Measurements from ENCODE around the gene CREG2. TPM values are rescaled to one million over a fixed set of nuclear protein-coding genes. Genes with fewer than 3 reads are reported as not detected.

The CREG2 gene
- total RNA-seq, 1 experiment from 2014 or later, result not detected

- H3K4me3 ChIP-seq, result no peak overlapping the region
- H3K9me3 ChIP-seq (replicated peaks), result no peaks in the 10 kb centered on the region
- H3K36me3 ChIP-seq, result no peaks in the 10 kb centered on the region
- H3K27me3 ChIP-seq (replicated peaks), result no peaks in the 10 kb centered on the region
- DNase-seq (ENCODE audit: low read depth in 1 of 2, low spot score in 2 of 2), result no peak
- H3K4me1 ChIP-seq (replicated peaks), result no peaks in the 10 kb centered on the region
- no peak overlapping the region for H3K27ac ChIP-seq
These were observed 31.3 kb upstream of the CREG2 start for GRCh38 chr2:101418460-101419095.

- no peak overlapping the region for H3K27ac ChIP-seq
- no peaks in the 10 kb centered on the region for H3K27me3 ChIP-seq (replicated peaks)
- no peaks in the 10 kb centered on the region for H3K9me3 ChIP-seq (replicated peaks)
- no peaks in the 10 kb centered on the region for H3K4me1 ChIP-seq (replicated peaks)
- H3K36me3 ChIP-seq, result no peaks in the 10 kb centered on the region
- no peak for DNase-seq (ENCODE audit: low read depth in 1 of 2, low spot score in 2 of 2)
- no peak overlapping the region for H3K4me3 ChIP-seq
These were observed 29.3 kb upstream of the CREG2 start for GRCh38 chr2:101416609-101417008.

GRCh38 chr2:101415884-101416283, 28.6 kb upstream of the CREG2 start:
- Histone ChIP-seq H3K4me3 (no peak overlapping the region), H3K36me3 (no peaks in the 10 kb centered on the region), H3K4me1 (replicated peaks) (peaks cover 4% of the 10 kb centered on the region), H3K27me3 (replicated peaks) (no peaks in the 10 kb centered on the region), H3K9me3 (replicated peaks) (no peaks in the 10 kb centered on the region), H3K27ac (no peak overlapping the region)
- no peak for DNase-seq (ENCODE audit: low read depth in 1 of 2, low spot score in 2 of 2)

GRCh38 chr2:101415220-101415619, 27.9 kb upstream of the CREG2 start:
- Histone ChIP-seq H3K27me3 (replicated peaks) (no peaks in the 10 kb centered on the region), H3K27ac (no peak overlapping the region), H3K4me1 (replicated peaks) (peaks cover 6% of the 10 kb centered on the region), H3K36me3 (no peaks in the 10 kb centered on the region), H3K4me3 (no peak overlapping the region), H3K9me3 (replicated peaks) (no peaks in the 10 kb centered on the region)
- no peak for DNase-seq (ENCODE audit: low read depth in 1 of 2, low spot score in 2 of 2)

GRCh38 chr2:101412092-101412694, 24.9 kb upstream of the CREG2 start:
- Histone ChIP-seq H3K27ac (no peak overlapping the region), H3K4me1 (replicated peaks) (peaks cover 10% of the 10 kb centered on the region), H3K27me3 (replicated peaks) (no peaks in the 10 kb centered on the region), H3K4me3 (no peak overlapping the region), H3K9me3 (replicated peaks) (no peaks in the 10 kb centered on the region), H3K36me3 (no peaks in the 10 kb centered on the region)
- DNase-seq (ENCODE audit: low read depth in 1 of 2, low spot score in 2 of 2), result no peak

- DNase-seq (ENCODE audit: low read depth in 1 of 2, low spot score in 2 of 2), result peak in 1 of 2 experiments; percentile 34
- H3K36me3 ChIP-seq, result no peaks in the 10 kb centered on the region
- H3K4me3 ChIP-seq, result no peak overlapping the region
- H3K4me1 ChIP-seq (replicated peaks), result peaks cover 18% of the 10 kb centered on the region
- no peaks in the 10 kb centered on the region for H3K9me3 ChIP-seq (replicated peaks)
- H3K27ac ChIP-seq, result no peak overlapping the region
- no peaks in the 10 kb centered on the region for H3K27me3 ChIP-seq (replicated peaks)
These were observed 23.4 kb upstream of the CREG2 start for GRCh38 chr2:101410746-101411145.

GRCh38 chr2:101410114-101410513, 22.8 kb upstream of the CREG2 start:
- no peaks in the 10 kb centered on the region for H3K36me3 ChIP-seq
- H3K27me3 ChIP-seq (replicated peaks), result no peaks in the 10 kb centered on the region
- peaks cover 18% of the 10 kb centered on the region for H3K4me1 ChIP-seq (replicated peaks)
- no peak overlapping the region for H3K4me3 ChIP-seq
- no peak overlapping the region for H3K27ac ChIP-seq
- H3K9me3 ChIP-seq (replicated peaks), result no peaks in the 10 kb centered on the region
- no peak for DNase-seq (ENCODE audit: low read depth in 1 of 2, low spot score in 2 of 2)

- H3K36me3 ChIP-seq, result no peaks in the 10 kb centered on the region
These were observed 22.4 kb upstream of the CREG2 start for GRCh38 chr2:101409699-101410098.

GRCh38 chr2:101408925-101409324, 21.6 kb upstream of the CREG2 start:
- no peaks in the 10 kb centered on the region for H3K9me3 ChIP-seq (replicated peaks)
- H3K27me3 ChIP-seq (replicated peaks), result no peaks in the 10 kb centered on the region
- no peak overlapping the region for H3K4me3 ChIP-seq
- H3K4me1 ChIP-seq (replicated peaks), result peaks cover 18% of the 10 kb centered on the region
- DNase-seq (ENCODE audit: low read depth in 1 of 2, low spot score in 2 of 2), result no peak
- no peaks in the 10 kb centered on the region for H3K36me3 ChIP-seq
- no peak overlapping the region for H3K27ac ChIP-seq

More at GRCh38 chr2:101409699-101410098, 22.4 kb upstream of the CREG2 start:
- H3K9me3 ChIP-seq (replicated peaks), result no peaks in the 10 kb centered on the region
- H3K4me3 ChIP-seq, result no peak overlapping the region
- H3K27ac ChIP-seq, result no peak overlapping the region
- peaks cover 18% of the 10 kb centered on the region for H3K4me1 ChIP-seq (replicated peaks)
- no peaks in the 10 kb centered on the region for H3K27me3 ChIP-seq (replicated peaks)
- no peak for DNase-seq (ENCODE audit: low read depth in 1 of 2, low spot score in 2 of 2)

GRCh38 chr2:101405351-101405899, 18.1 kb upstream of the CREG2 start:
- peaks cover 11% of the 10 kb centered on the region for H3K4me1 ChIP-seq (replicated peaks)
- H3K9me3 ChIP-seq (replicated peaks), result no peaks in the 10 kb centered on the region
- H3K4me3 ChIP-seq, result no peak overlapping the region
- no peak for DNase-seq (ENCODE audit: low read depth in 1 of 2, low spot score in 2 of 2)
- H3K27ac ChIP-seq, result no peak overlapping the region
- H3K36me3 ChIP-seq, result no peaks in the 10 kb centered on the region
- no peaks in the 10 kb centered on the region for H3K27me3 ChIP-seq (replicated peaks)

- Histone ChIP-seq H3K4me3 (no peak overlapping the region), H3K27me3 (replicated peaks) (no peaks in the 10 kb centered on the region), H3K27ac (no peak overlapping the region), H3K9me3 (replicated peaks) (no peaks in the 10 kb centered on the region), H3K4me1 (replicated peaks) (peaks cover 11% of the 10 kb centered on the region), H3K36me3 (no peaks in the 10 kb centered on the region)
- DNase-seq (ENCODE audit: low read depth in 1 of 2, low spot score in 2 of 2), result no peak
These were observed 16.4 kb upstream of the CREG2 start for GRCh38 chr2:101403745-101404144.

- no peak for DNase-seq (ENCODE audit: low read depth in 1 of 2, low spot score in 2 of 2)
- H3K27ac ChIP-seq, result no peak overlapping the region
- no peaks in the 10 kb centered on the region for H3K27me3 ChIP-seq (replicated peaks)
- peaks cover 17% of the 10 kb centered on the region for H3K4me1 ChIP-seq (replicated peaks)
- no peak overlapping the region for H3K4me3 ChIP-seq
- H3K9me3 ChIP-seq (replicated peaks), result no peaks in the 10 kb centered on the region
- no peaks in the 10 kb centered on the region for H3K36me3 ChIP-seq
These were observed 15.3 kb upstream of the CREG2 start for GRCh38 chr2:101402630-101403029.

GRCh38 chr2:101401906-101402305, 14.6 kb upstream of the CREG2 start:
- H3K27ac ChIP-seq, result no peak overlapping the region
- no peaks in the 10 kb centered on the region for H3K27me3 ChIP-seq (replicated peaks)
- H3K4me3 ChIP-seq, result no peak overlapping the region
- no peak for DNase-seq (ENCODE audit: low read depth in 1 of 2, low spot score in 2 of 2)
- H3K36me3 ChIP-seq, result no peaks in the 10 kb centered on the region
- peaks cover 13% of the 10 kb centered on the region for H3K4me1 ChIP-seq (replicated peaks)
- no peaks in the 10 kb centered on the region for H3K9me3 ChIP-seq (replicated peaks)

- Histone ChIP-seq H3K27me3 (replicated peaks) (no peaks in the 10 kb centered on the region), H3K27ac (no peak overlapping the region), H3K9me3 (replicated peaks) (no peaks in the 10 kb centered on the region), H3K4me1 (replicated peaks) (peaks cover 13% of the 10 kb centered on the region), H3K4me3 (no peak overlapping the region), H3K36me3 (no peaks in the 10 kb centered on the region)
- no peak for DNase-seq (ENCODE audit: low read depth in 1 of 2, low spot score in 2 of 2)
These were observed 14.0 kb upstream of the CREG2 start for GRCh38 chr2:101401326-101401665.

Measured in SJSA1 (cell line).